ENCODE results near the gene SHISA9.

SHISA9 gene

DNA sequence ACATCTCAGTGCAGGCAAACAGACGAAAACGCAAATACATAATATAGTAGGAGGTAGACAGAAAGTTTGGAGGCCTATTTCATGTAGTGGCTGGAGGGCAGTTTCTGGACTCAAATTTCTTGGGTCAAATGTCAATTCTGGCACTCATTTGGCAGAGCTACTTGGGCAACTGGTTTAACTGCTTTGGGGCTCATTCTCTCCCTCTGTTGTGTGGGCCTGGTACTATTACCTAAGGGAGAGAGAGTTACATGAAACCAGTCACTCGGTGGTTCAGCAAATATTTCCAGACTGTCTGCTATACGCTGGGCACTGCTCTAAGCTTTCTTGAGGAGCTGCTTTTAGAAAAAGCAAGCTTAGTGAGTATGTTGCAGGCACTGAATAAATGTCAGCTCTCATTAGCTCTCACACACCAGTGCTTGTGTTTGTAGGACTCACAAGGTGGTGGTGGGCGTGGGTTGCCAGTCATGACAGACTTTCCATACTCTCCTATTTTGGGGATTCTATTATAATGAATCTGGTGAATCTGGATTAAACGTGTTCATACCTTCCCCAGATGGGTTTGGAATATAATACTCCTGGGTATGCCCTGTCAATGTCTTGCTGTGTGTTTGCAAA is 1.8 kb upstream of the SHISA9 start:
- no peaks in the 10 kb centered on the region for H3K4me1 ChIP-seq (ENCODE audit: low read depth, poor library complexity, severe bottlenecking)
- no peaks in the 10 kb centered on the region for H3K79me2 ChIP-seq (ENCODE audit: insufficient read depth, low read depth)
- H2AFZ ChIP-seq (ENCODE audit: low read depth) = no peak overlapping the region
- no peak overlapping the region for H3K27ac ChIP-seq
- H3K4me3 ChIP-seq (IDR thresholded peaks at IDR 0.05; ENCODE audit: insufficient read depth, low read depth, low read length) = no peak overlapping the region
- H4K20me1 ChIP-seq (ENCODE audit: insufficient read depth) = no peaks in the 10 kb centered on the region
- no peaks in the 10 kb centered on the region for H3K27me3 ChIP-seq (ENCODE audit: insufficient read depth, low read depth)
- no peak overlapping the region for H3K4me2 ChIP-seq
- H3K9ac ChIP-seq = no peak overlapping the region
- TF ChIP-seq, protein P1, sequence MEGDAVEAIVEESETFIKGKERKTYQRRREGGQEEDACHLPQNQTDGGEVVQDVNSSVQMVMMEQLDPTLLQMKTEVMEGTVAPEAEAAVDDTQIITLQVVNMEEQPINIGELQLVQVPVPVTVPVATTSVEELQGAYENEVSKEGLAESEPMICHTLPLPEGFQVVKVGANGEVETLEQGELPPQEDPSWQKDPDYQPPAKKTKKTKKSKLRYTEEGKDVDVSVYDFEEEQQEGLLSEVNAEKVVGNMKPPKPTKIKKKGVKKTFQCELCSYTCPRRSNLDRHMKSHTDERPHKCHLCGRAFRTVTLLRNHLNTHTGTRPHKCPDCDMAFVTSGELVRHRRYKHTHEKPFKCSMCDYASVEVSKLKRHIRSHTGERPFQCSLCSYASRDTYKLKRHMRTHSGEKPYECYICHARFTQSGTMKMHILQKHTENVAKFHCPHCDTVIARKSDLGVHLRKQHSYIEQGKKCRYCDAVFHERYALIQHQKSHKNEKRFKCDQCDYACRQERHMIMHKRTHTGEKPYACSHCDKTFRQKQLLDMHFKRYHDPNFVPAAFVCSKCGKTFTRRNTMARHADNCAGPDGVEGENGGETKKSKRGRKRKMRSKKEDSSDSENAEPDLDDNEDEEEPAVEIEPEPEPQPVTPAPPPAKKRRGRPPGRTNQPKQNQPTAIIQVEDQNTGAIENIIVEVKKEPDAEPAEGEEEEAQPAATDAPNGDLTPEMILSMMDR (conservative IDR thresholded peaks at IDR 0.05; ENCODE audit: low read depth, low read length) = no peak
- H3K36me3 ChIP-seq (ENCODE audit: insufficient read depth) = no peaks in the 10 kb centered on the region

DNA sequence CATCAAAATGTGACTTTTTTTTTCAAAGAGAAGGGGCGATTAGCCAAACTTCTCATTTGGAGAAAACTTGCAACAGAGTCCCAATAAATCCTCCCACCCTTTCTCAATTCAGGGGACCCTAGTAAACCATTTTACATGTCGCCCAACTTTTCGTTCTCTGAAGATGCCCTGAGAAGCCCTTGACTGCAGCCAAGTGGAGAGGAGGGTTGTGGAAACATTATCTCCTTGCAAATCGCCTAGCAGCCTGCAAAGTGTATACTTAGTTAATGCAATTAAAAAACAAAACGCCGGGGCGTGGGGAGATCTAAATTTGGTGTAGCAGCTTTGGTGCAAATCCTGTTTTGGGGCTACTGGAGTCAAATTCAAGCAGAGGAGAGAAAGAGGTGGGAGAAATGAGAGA is 1.2 kb upstream of the SHISA9 start:
- no peaks in the 10 kb centered on the region for H3K36me3 ChIP-seq (ENCODE audit: insufficient read depth)
- no peak overlapping the region for H3K4me3 ChIP-seq (IDR thresholded peaks at IDR 0.05; ENCODE audit: insufficient read depth, low read depth, low read length)
- H2AFZ ChIP-seq (ENCODE audit: low read depth) = no peak overlapping the region
- no peaks in the 10 kb centered on the region for H4K20me1 ChIP-seq (ENCODE audit: insufficient read depth)
- no peaks in the 10 kb centered on the region for H3K27me3 ChIP-seq (ENCODE audit: insufficient read depth, low read depth)
- no peak overlapping the region for H3K27ac ChIP-seq
- no peaks in the 10 kb centered on the region for H3K4me1 ChIP-seq (ENCODE audit: low read depth, poor library complexity, severe bottlenecking)
- no peaks in the 10 kb centered on the region for H3K79me2 ChIP-seq (ENCODE audit: insufficient read depth, low read depth)
- H3K9ac ChIP-seq = no peak overlapping the region
- H3K4me2 ChIP-seq = no peak overlapping the region
- TF ChIP-seq, protein P1 (conservative IDR thresholded peaks at IDR 0.05; ENCODE audit: low read depth, low read length) = no peak

DNA sequence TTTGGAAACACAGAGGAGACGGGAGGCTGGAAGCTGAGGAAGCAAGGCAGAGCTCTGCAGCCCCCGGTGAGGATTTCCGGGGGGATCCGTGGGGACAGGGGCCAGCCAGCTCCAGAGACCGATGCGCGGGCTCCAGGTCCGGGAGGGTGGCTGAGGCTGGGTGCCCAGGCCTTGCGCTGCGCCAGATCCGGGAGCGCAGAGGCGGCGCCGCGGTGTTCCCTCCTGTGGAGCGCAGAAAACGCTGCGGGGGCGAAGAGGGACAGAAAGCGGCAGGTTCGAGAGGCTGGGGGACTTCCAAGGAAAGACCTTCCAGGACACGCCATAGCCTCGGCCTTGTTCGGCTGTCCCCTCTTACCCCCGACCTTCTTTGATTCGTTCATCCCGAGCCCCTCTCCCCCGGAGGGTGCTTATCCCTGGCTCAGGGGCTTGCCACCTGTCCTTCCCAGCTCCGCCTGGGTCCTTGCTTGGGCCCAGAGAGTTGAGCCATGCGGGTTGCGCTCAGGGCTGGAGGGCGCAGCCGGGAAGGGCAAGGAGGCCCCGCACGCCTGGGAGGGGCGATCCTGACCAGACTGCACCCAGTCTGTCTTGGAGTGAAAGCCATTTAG is 697 bp upstream of the SHISA9 start:
- Histone ChIP-seq H3K79me2 (ENCODE audit: insufficient read depth, low read depth) (no peaks in the 10 kb centered on the region), H4K20me1 (ENCODE audit: insufficient read depth) (no peaks in the 10 kb centered on the region), H3K9ac (no peak overlapping the region), H3K36me3 (ENCODE audit: insufficient read depth) (no peaks in the 10 kb centered on the region), H2AFZ (ENCODE audit: low read depth) (no peak overlapping the region), H3K4me1 (ENCODE audit: low read depth, poor library complexity, severe bottlenecking) (no peaks in the 10 kb centered on the region), H3K4me3 (IDR thresholded peaks at IDR 0.05; ENCODE audit: insufficient read depth, low read depth, low read length) (no peak overlapping the region), H3K4me2 (no peak overlapping the region), H3K27ac (no peak overlapping the region), H3K27me3 (ENCODE audit: insufficient read depth, low read depth) (no peaks in the 10 kb centered on the region)
- TF ChIP-seq, protein P1 (conservative IDR thresholded peaks at IDR 0.05; ENCODE audit: low read depth, low read length) = no peak

DNA sequence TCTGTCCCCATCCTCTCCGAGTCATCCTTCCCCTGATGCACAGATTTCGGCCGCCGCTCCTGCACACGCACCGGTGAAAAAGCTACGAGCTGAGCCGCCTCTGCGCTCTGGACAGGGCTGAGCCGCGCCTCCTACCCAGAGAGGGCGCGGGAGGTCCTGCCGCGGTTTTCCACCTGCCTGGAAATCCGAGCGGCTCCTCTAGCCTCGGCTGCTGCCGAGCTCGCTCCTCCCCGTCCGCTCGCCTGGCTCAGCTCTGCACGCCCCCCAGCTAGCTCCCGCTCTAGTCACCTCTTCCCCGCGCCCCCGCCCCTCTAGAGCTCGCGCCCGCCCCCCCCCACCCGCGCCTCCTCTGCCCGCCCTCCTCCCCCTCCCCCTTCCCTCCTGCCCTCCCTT is 198 bp upstream of the SHISA9 start:
- Histone ChIP-seq H3K4me2 (no peak overlapping the region), H2AFZ (ENCODE audit: low read depth) (no peak overlapping the region), H3K27me3 (ENCODE audit: insufficient read depth, low read depth) (no peaks in the 10 kb centered on the region), H3K4me1 (ENCODE audit: low read depth, poor library complexity, severe bottlenecking) (no peaks in the 10 kb centered on the region), H4K20me1 (ENCODE audit: insufficient read depth) (no peaks in the 10 kb centered on the region), H3K79me2 (ENCODE audit: insufficient read depth, low read depth) (no peaks in the 10 kb centered on the region), H3K36me3 (ENCODE audit: insufficient read depth) (no peaks in the 10 kb centered on the region), H3K9ac (no peak overlapping the region), H3K4me3 (IDR thresholded peaks at IDR 0.05; ENCODE audit: insufficient read depth, low read depth, low read length) (no peak overlapping the region), H3K27ac (no peak overlapping the region)
- TF ChIP-seq, protein P1 (conservative IDR thresholded peaks at IDR 0.05; ENCODE audit: low read depth, low read length) = no peak
